Fibroblast of lung (primary cell): Measurements from ENCODE around the gene NEGR1. TPM values are rescaled to one million over a fixed set of nuclear protein-coding genes. Genes with fewer than 3 reads are reported as not detected.

Source experiments
- DNase-seq, 2 donors: peaks; one replicate each; pipeline versions ENCODE4 v3.0.0 to v3.0.0-alpha.2; 2010; ENCODE audit warnings: low read depth in 2 of 2
- H2AFZ ChIP-seq: 2 replicates; pipeline ENCODE4 v1.5.1; 2012; ENCODE audit warnings: low read length, control low read depth, inconsistent platforms
- H3K27ac ChIP-seq: 2 replicates; pipeline ENCODE4 v1.5.1; 2011; ENCODE audit warnings: low read length, control low read depth; ENCODE audit not compliant: insufficient read depth
- H3K27me3 ChIP-seq: 2 replicates; pipeline ENCODE4 v1.5.1; 2011; ENCODE audit warnings: mild to moderate bottlenecking, low read length; ENCODE audit not compliant: control insufficient read depth, insufficient read depth
- H3K36me3 ChIP-seq: 2 replicates; pipeline ENCODE4 v1.5.1; 2011; ENCODE audit warnings: low read length; ENCODE audit not compliant: control insufficient read depth, insufficient read depth
- H3K4me1 ChIP-seq: 2 replicates; pipeline ENCODE4 v1.5.1; 2011; ENCODE audit warnings: low read length; ENCODE audit not compliant: control insufficient read depth, insufficient read depth; ENCODE audit errors: extremely low read depth
- H3K4me2 ChIP-seq: 2 replicates; pipeline ENCODE4 v1.5.1; 2011; ENCODE audit warnings: low read length, control low read depth; ENCODE audit not compliant: insufficient read depth; ENCODE audit errors: extremely low read depth
- H3K4me3 ChIP-seq, 4 experiments: fragments of 200-600 bp in 1 of 4; sonication (generic) in 1 of 4; replicated peaks in 1 of 4; 2 replicates each; pipeline ENCODE4 v1.5.1; 2011 to 2016; ENCODE audit warnings: low read length in 4 of 4, low read depth in 3 of 4, mild to moderate bottlenecking in 3 of 4, control low read depth in 2 of 4, inconsistent platforms in 1 of 4, mixed read lengths in 1 of 4; ENCODE audit not compliant: insufficient read depth in 1 of 4; ENCODE audit errors: control extremely low read depth in 1 of 4
- H3K79me2 ChIP-seq: 2 replicates; pipeline ENCODE4 v1.5.1; 2012; ENCODE audit warnings: mild to moderate bottlenecking, low read length, inconsistent platforms; ENCODE audit not compliant: control insufficient read depth, insufficient read depth
- H3K9ac ChIP-seq: 2 replicates; pipeline ENCODE4 v1.5.1; 2011; ENCODE audit warnings: mild to moderate bottlenecking, low read length, control low read depth; ENCODE audit not compliant: insufficient read depth
- H3K9me3 ChIP-seq: 2 replicates; pipeline ENCODE4 v1.5.1; 2012; ENCODE audit warnings: low read depth, low read length; ENCODE audit not compliant: control insufficient read depth, insufficient read depth
- H4K20me1 ChIP-seq: 2 replicates; pipeline ENCODE4 v1.5.1; 2011; ENCODE audit warnings: low read length; ENCODE audit not compliant: control insufficient read depth, insufficient read depth; ENCODE audit errors: extremely low read depth
- CTCF ChIP-seq, 2 donors: IDR thresholded peaks in 1 of 2; conservative IDR thresholded peaks in 1 of 2; 1 replicate in 1 of 2; 2 replicates in 1 of 2; pipeline ENCODE4 v1.5.1; 2011 to 2012; ENCODE audit warnings: low read length in 2 of 2, control low read depth in 1 of 2, inconsistent platforms in 1 of 2, low read depth in 1 of 2, mild to moderate bottlenecking in 1 of 2
- EZH2 ChIP-seq: IDR thresholded peaks from 2 replicates; pipeline ENCODE4 v1.5.1; 2012; ENCODE audit warnings: low read length, control low read depth, mild to moderate bottlenecking; ENCODE audit errors: missing control alignments
- polyA plus RNA-seq, 2 donors: library from polyadenylated mRNA; depleted of rRNA in 1 of 2; stranded (reverse) in 1 of 2; unstranded in 1 of 2; fragments of >200 nt; gene quantifications; 2 replicates each; pipeline ENCODE4 v1.2.1, GENCODE V29; 2011 to 2012; ENCODE audit warnings: missing spikeins in 1 of 2
- total RNA-seq: library from RNA; depleted of rRNA; stranded (reverse); fragments of >200 nt; gene quantifications from 2 replicates; pipeline ENCODE4 v1.2.1, GENCODE V29; 2014

The NEGR1 gene
- total and polyA plus RNA-seq, 2 donors (not counting 1 experiment from before 2014, with no cell fraction given): 3.1 to 9.4 TPM

- no peak for DNase-seq
- H3K9ac ChIP-seq: no peak overlapping the region
- no peaks in the 10 kb centered on the region for H3K4me1 ChIP-seq
- H4K20me1 ChIP-seq: no peaks in the 10 kb centered on the region
- H3K27ac ChIP-seq: no peak overlapping the region
- H3K9me3 ChIP-seq: no peaks in the 10 kb centered on the region
- H3K27me3 ChIP-seq: no peaks in the 10 kb centered on the region
- H3K4me3 ChIP-seq: no peak overlapping the region
- no peak for TF ChIP-seq CTCF (conservative IDR thresholded peaks at IDR 0.05 in 1 of 2, IDR thresholded peaks at IDR 0.05 in 1 of 2; ENCODE audit: low read depth in 1 of 2, low read length in 2 of 2)
- no peak for TF ChIP-seq EZH2
- H3K36me3 ChIP-seq: no peaks in the 10 kb centered on the region
- H2AFZ ChIP-seq: no peak overlapping the region
- no peaks in the 10 kb centered on the region for H3K79me2 ChIP-seq
- H3K4me2 ChIP-seq: no peak overlapping the region
Observed at GRCh38 chr1:71948561-71948960, 333.8 kb downstream of the NEGR1 start.

- no peaks in the 10 kb centered on the region for H4K20me1 ChIP-seq
- H3K9ac ChIP-seq: no peak overlapping the region
- TF ChIP-seq CTCF (conservative IDR thresholded peaks at IDR 0.05 in 1 of 2, IDR thresholded peaks at IDR 0.05 in 1 of 2; ENCODE audit: low read depth in 1 of 2, low read length in 2 of 2) (no peak), EZH2 (no peak)
- no peak overlapping the region for H3K4me2 ChIP-seq
- DNase-seq: no peak
- H3K27me3 ChIP-seq: no peaks in the 10 kb centered on the region
- H3K79me2 ChIP-seq: no peaks in the 10 kb centered on the region
- no peak overlapping the region for H3K4me3 ChIP-seq
- H3K36me3 ChIP-seq: no peaks in the 10 kb centered on the region
- H3K9me3 ChIP-seq: no peaks in the 10 kb centered on the region
- H2AFZ ChIP-seq: no peak overlapping the region
- H3K4me1 ChIP-seq: no peaks in the 10 kb centered on the region
- H3K27ac ChIP-seq: no peak overlapping the region
Observed at GRCh38 chr1:71944006-71944405, 338.3 kb downstream of the NEGR1 start.

GRCh38 chr1:71940261-71940660, 342.1 kb downstream of the NEGR1 start:
- Histone ChIP-seq H3K36me3 (no peaks in the 10 kb centered on the region), H3K4me3 (no peak overlapping the region), H4K20me1 (no peaks in the 10 kb centered on the region), H3K27me3 (no peaks in the 10 kb centered on the region), H3K27ac (no peak overlapping the region), H2AFZ (no peak overlapping the region), H3K4me2 (no peak overlapping the region), H3K9ac (no peak overlapping the region), H3K4me1 (no peaks in the 10 kb centered on the region), H3K79me2 (no peaks in the 10 kb centered on the region), H3K9me3 (no peaks in the 10 kb centered on the region)
- DNase-seq: no peak
- no peak for TF ChIP-seq EZH2
- TF ChIP-seq CTCF (conservative IDR thresholded peaks at IDR 0.05 in 1 of 2, IDR thresholded peaks at IDR 0.05 in 1 of 2; ENCODE audit: low read depth in 1 of 2, low read length in 2 of 2): no peak
